GM23338 (cell line): Measurements from ENCODE around the gene AGPAT4. TPM values are rescaled to one million over a fixed set of nuclear protein-coding genes. Genes with fewer than 3 reads are reported as not detected.

Experiments
- ATAC-seq: fragments of 200-7000 bp; cut with Tn5 transposase; 3 replicates; pipeline ENCODE4 v1.9.1; 2020
- DNase-seq: peaks from one replicate; pipeline ENCODE4 v3.0.0-alpha.2; 2015; ENCODE audit warnings: low spot score
- H2AFZ ChIP-seq: fragments of 200-600 bp; sonication (generic); 2 replicates; pipeline ENCODE4 v1.8.0; 2016; ENCODE audit warnings: antibody characterized with exemption, mild to moderate bottlenecking, moderate library complexity
- H3F3A ChIP-seq: fragments of 200-600 bp; sonication (generic); replicated peaks from 2 replicates; pipeline ENCODE4 v1.8.0; 2017; ENCODE audit warnings: antibody characterized with exemption, mixed run types, low read depth
- H3K27ac ChIP-seq: fragments of 200-600 bp; sonication (generic); 2 replicates; pipeline ENCODE4 v1.6.1; 2016; ENCODE audit warnings: low read depth
- H3K27me3 ChIP-seq: fragments of 200-600 bp; sonication (generic); 2 replicates; pipeline ENCODE4 v1.8.0; 2016; ENCODE audit warnings: mild to moderate bottlenecking, mixed run types, moderate library complexity; ENCODE audit not compliant: insufficient read depth
- H3K36me3 ChIP-seq: fragments of 200-600 bp; sonication (generic); 2 replicates; pipeline ENCODE4 v1.8.0; 2016; ENCODE audit warnings: mild to moderate bottlenecking; ENCODE audit not compliant: insufficient read depth
- H3K4me1 ChIP-seq: fragments of 200-600 bp; sonication (generic); 2 replicates; pipeline ENCODE4 v1.8.0; 2016; ENCODE audit warnings: mild to moderate bottlenecking, moderate library complexity; ENCODE audit not compliant: insufficient read depth
- H3K4me2 ChIP-seq: fragments of 200-600 bp; sonication (generic); 2 replicates; pipeline ENCODE4 v1.7.1; 2017; ENCODE audit warnings: mixed run types
- H3K4me3 ChIP-seq: fragments of 200-600 bp; sonication (generic); 2 replicates; pipeline ENCODE4 v1.6.1; 2016; ENCODE audit warnings: mixed run types
- H3K79me2 ChIP-seq: fragments of 200-600 bp; sonication (generic); replicated peaks from 2 replicates; pipeline ENCODE4 v1.8.0; 2017; ENCODE audit warnings: mild to moderate bottlenecking; ENCODE audit not compliant: insufficient read depth
- H3K9me2 ChIP-seq: fragments of 200-600 bp; sonication (generic); 2 replicates; pipeline ENCODE4 v1.8.0; 2017; ENCODE audit not compliant: insufficient read depth
- H4K20me1 ChIP-seq: fragments of 200-600 bp; sonication (generic); replicated peaks from 2 replicates; pipeline ENCODE4 v1.8.0; 2017; ENCODE audit warnings: mild to moderate bottlenecking; ENCODE audit not compliant: insufficient read depth
- H3K27ac Mint-ChIP-seq: 2 replicates; pipeline ENCODE4 v1.8.0; 2020; ENCODE audit warnings: inconsistent platforms, mild to moderate bottlenecking, moderate library complexity, mixed read lengths
- H3K27me3 Mint-ChIP-seq: 3 replicates; pipeline ENCODE4 v1.8.0; 2022; ENCODE audit warnings: low read depth, mild to moderate bottlenecking, moderate library complexity, mixed read lengths, inconsistent platforms; ENCODE audit not compliant: insufficient read depth, poor library complexity
- H3K36me3 Mint-ChIP-seq: 3 replicates; pipeline ENCODE4 v1.8.0; 2021; ENCODE audit warnings: low read depth, mild to moderate bottlenecking, inconsistent platforms, moderate library complexity, mixed read lengths
- H3K4me1 Mint-ChIP-seq: 3 replicates; pipeline ENCODE4 v1.8.0; 2020; ENCODE audit warnings: mild to moderate bottlenecking, inconsistent platforms, mixed read lengths
- H3K4me3 Mint-ChIP-seq: 3 replicates; pipeline ENCODE4 v1.8.0; 2021; ENCODE audit warnings: moderate library complexity, mild to moderate bottlenecking, inconsistent platforms, mixed read lengths
- H3K9me3 Mint-ChIP-seq: 3 replicates; pipeline ENCODE4 v1.8.0; 2020; ENCODE audit warnings: moderate library complexity, mild to moderate bottlenecking, inconsistent platforms, mixed read lengths
- EZH2 ChIP-seq: fragments of 200-600 bp; sonication (generic); IDR thresholded peaks from one replicate; pipeline ENCODE4 v1.8.0; 2017; ENCODE audit warnings: antibody characterized with exemption, mild to moderate bottlenecking, low read depth; ENCODE audit not compliant: unreplicated experiment
- JUNB ChIP-seq: IDR thresholded peaks from one replicate; pipeline ENCODE4 v1.6.1; 2016; ENCODE audit warnings: antibody characterized with exemption; ENCODE audit not compliant: unreplicated experiment
- NANOG ChIP-seq: IDR thresholded peaks from 2 replicates; pipeline ENCODE4 v1.6.1; 2016; ENCODE audit warnings: antibody characterized with exemption, borderline replicate concordance
- STAT1 ChIP-seq: IDR thresholded peaks from one replicate; pipeline ENCODE4 v1.6.1; 2016; ENCODE audit warnings: antibody characterized with exemption; ENCODE audit not compliant: unreplicated experiment
- ZNF114 ChIP-seq: fragments of 250-450 bp; sonication (Bioruptor Pico); IDR thresholded peaks from 2 replicates; pipeline ENCODE4 v1.5.0; 2020; ENCODE audit warnings: mild to moderate bottlenecking, moderate library complexity
- ZNF462 ChIP-seq: fragments of 250-450 bp; sonication (Bioruptor Pico); IDR thresholded peaks from 2 replicates; pipeline ENCODE4 v1.5.0; 2020; ENCODE audit warnings: mild to moderate bottlenecking, moderate library complexity
- polyA plus RNA-seq: library from polyadenylated mRNA; unstranded; fragments of >200 nt; fragmentation: Nextera tagmentation; extraction: Ambion mirVana; gene quantifications from 2 replicates; pipeline ENCODE4 v1.2.1, GENCODE V29; 2016
- total RNA-seq: library from RNA; depleted of rRNA; stranded (reverse); fragments of >200 nt; shearing (Covaris generic); gene quantifications from 2 replicates; pipeline ENCODE4 v1.2.3, GENCODE V29; 2014
- TF ChIP-seq, protein P1 (sequence below): IDR thresholded peaks from one replicate; pipeline ENCODE4 v1.6.1; 2018; ENCODE audit warnings: antibody characterized with exemption; ENCODE audit not compliant: unreplicated experiment

Gene AGPAT4
- total and polyA plus RNA-seq, 2 experiments from 2014 or later = 8.9 to 19.3 TPM

GRCh38 chr6:161302949-161303348 is 29.1 kb upstream of the AGPAT4 start:
- no peak overlapping the region for H2AFZ ChIP-seq
- H3K4me1 Mint-ChIP-seq = peaks cover 14% of the 10 kb centered on the region
- no peak overlapping the region for H3K27ac ChIP-seq
- H3K9me3 Mint-ChIP-seq = peaks cover 17% of the 10 kb centered on the region
- H4K20me1 ChIP-seq = no peaks in the 10 kb centered on the region
- H3K4me2 ChIP-seq = no peak overlapping the region
- H3K27me3 Mint-ChIP-seq = peaks cover 15% of the 10 kb centered on the region
- no peak overlapping the region for H3K4me3 ChIP-seq
- no peak overlapping the region for H3K27ac Mint-ChIP-seq
- TF ChIP-seq ZNF114 (CRISPR knock-in tag) (no peak), STAT1 (no peak), NANOG (no peak), JUNB (no peak)
- TF ChIP-seq, protein P1, sequence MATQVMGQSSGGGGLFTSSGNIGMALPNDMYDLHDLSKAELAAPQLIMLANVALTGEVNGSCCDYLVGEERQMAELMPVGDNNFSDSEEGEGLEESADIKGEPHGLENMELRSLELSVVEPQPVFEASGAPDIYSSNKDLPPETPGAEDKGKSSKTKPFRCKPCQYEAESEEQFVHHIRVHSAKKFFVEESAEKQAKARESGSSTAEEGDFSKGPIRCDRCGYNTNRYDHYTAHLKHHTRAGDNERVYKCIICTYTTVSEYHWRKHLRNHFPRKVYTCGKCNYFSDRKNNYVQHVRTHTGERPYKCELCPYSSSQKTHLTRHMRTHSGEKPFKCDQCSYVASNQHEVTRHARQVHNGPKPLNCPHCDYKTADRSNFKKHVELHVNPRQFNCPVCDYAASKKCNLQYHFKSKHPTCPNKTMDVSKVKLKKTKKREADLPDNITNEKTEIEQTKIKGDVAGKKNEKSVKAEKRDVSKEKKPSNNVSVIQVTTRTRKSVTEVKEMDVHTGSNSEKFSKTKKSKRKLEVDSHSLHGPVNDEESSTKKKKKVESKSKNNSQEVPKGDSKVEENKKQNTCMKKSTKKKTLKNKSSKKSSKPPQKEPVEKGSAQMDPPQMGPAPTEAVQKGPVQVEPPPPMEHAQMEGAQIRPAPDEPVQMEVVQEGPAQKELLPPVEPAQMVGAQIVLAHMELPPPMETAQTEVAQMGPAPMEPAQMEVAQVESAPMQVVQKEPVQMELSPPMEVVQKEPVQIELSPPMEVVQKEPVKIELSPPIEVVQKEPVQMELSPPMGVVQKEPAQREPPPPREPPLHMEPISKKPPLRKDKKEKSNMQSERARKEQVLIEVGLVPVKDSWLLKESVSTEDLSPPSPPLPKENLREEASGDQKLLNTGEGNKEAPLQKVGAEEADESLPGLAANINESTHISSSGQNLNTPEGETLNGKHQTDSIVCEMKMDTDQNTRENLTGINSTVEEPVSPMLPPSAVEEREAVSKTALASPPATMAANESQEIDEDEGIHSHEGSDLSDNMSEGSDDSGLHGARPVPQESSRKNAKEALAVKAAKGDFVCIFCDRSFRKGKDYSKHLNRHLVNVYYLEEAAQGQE = no peak
- peaks cover 9% of the 10 kb centered on the region; the same call in 1 of the 2 replicates for H3K9me2 ChIP-seq
- ATAC-seq = no peak
- no peaks in the 10 kb centered on the region for H3K27me3 ChIP-seq
- peaks cover 20% of the 10 kb centered on the region for H3K36me3 Mint-ChIP-seq
- H3K36me3 ChIP-seq = peaks cover under 1% of the 10 kb centered on the region; the same call in 1 of the 2 replicates
- no peaks in the 10 kb centered on the region for H3K79me2 ChIP-seq
- no peaks in the 10 kb centered on the region for H3F3A ChIP-seq
- DNase-seq = no peak
- H3K4me1 ChIP-seq = peaks cover 11% of the 10 kb centered on the region
- H3K4me3 Mint-ChIP-seq = no peak overlapping the region

DNA sequence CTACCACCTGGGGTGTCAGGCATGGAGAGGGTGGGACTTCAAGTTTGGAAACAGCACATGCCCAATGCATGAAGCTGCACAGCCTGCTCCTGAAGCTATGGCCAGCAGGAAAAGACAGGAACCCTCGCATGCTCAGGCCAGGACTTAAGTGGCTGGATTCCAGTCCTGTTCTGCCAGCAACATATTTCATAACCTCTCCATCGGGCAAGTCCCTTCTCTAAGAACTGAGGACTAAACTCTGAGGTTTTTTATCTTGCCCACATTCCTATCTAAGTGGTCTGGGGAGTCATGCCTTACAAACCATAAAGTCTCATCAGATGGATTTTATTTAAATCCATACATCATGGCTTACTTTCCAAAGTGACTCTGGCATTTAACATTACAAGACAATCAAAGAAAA is 27.5 kb upstream of the AGPAT4 start:
- no peak overlapping the region for H3K4me2 ChIP-seq
- H3K27me3 ChIP-seq = no peaks in the 10 kb centered on the region
- H3K79me2 ChIP-seq = no peaks in the 10 kb centered on the region
- no peak overlapping the region for H3K27ac Mint-ChIP-seq
- H3K4me3 Mint-ChIP-seq = no peak overlapping the region
- H3K27me3 Mint-ChIP-seq = peaks cover 12% of the 10 kb centered on the region
- H3K27ac ChIP-seq = no peak overlapping the region
- peaks cover 13% of the 10 kb centered on the region; the same call in 1 of the 2 replicates for H3K36me3 ChIP-seq
- no peak overlapping the region for H2AFZ ChIP-seq
- H4K20me1 ChIP-seq = no peaks in the 10 kb centered on the region
- H3K4me3 ChIP-seq = no peak overlapping the region
- peaks cover 28% of the 10 kb centered on the region for H3K36me3 Mint-ChIP-seq
- peaks cover 14% of the 10 kb centered on the region for H3K4me1 Mint-ChIP-seq
- peaks cover 28% of the 10 kb centered on the region for H3K9me3 Mint-ChIP-seq
- H3K9me2 ChIP-seq = 0 out of 2 replicates have a peak, but pooled peaks cover 9% of the 10 kb centered on the region
- H3F3A ChIP-seq = no peaks in the 10 kb centered on the region
- no peak for ATAC-seq
- TF ChIP-seq EZH2 (no peak), NANOG (no peak), ZNF114 (CRISPR knock-in tag) (no peak), ZNF462 (CRISPR knock-in tag) (no peak)
- TF ChIP-seq, protein P1 = no peak
- H3K4me1 ChIP-seq = peaks cover 11% of the 10 kb centered on the region
- DNase-seq = no peak
